Chondrocyte (in vitro differentiated cells): ENCODE results near the gene SNX8. TPM values are rescaled to one million over a fixed set of nuclear protein-coding genes. Genes with fewer than 3 reads are reported as not detected.

ENCODE experiments used
- DNase-seq: peaks from one replicate; pipeline ENCODE4 v3.0.0; 2021; ENCODE audit warnings: mixed read lengths, low spot score
- H3K27ac Mint-ChIP-seq: one replicate; pipeline ENCODE4 v1.8.0; 2021; ENCODE audit warnings: mild to moderate bottlenecking, moderate library complexity, mixed read lengths; ENCODE audit not compliant: unreplicated experiment
- H3K27me3 Mint-ChIP-seq: 2 replicates; pipeline ENCODE4 v1.8.0; 2021; ENCODE audit warnings: low read depth, mixed read lengths
- H3K36me3 Mint-ChIP-seq: 2 replicates; pipeline ENCODE4 v1.8.0; 2021; ENCODE audit warnings: low read depth, mixed read lengths
- H3K4me1 Mint-ChIP-seq: 2 replicates; pipeline ENCODE4 v1.8.0; 2021; ENCODE audit warnings: low read depth, mild to moderate bottlenecking, mixed read lengths
- H3K4me3 Mint-ChIP-seq: one replicate; pipeline ENCODE4 v1.8.0; 2021; ENCODE audit warnings: mild to moderate bottlenecking, moderate library complexity, mixed read lengths; ENCODE audit not compliant: unreplicated experiment
- H3K9me3 Mint-ChIP-seq: 2 replicates; pipeline ENCODE4 v1.8.0; 2021; ENCODE audit warnings: low read depth, mixed read lengths
- microRNA-seq: library from miRNA; unstranded; fragments of <30 nt; microRNA quantifications from one replicate; pipeline ENCODE4 v1.2.0, GENCODE V29; 2020; ENCODE audit warnings: borderline number of aligned reads
- total RNA-seq: library from RNA; stranded (reverse); gene quantifications from 3 replicates; pipeline ENCODE4 v1.2.1, GENCODE V29; 2021
- TF ChIP-seq, protein P1 (sequence below): fragments of 200-600 bp; sonication (generic); IDR thresholded peaks from 2 replicates; pipeline ENCODE4 v1.5.0; 2021; ENCODE audit warnings: antibody characterized with exemption, mild to moderate bottlenecking, moderate library complexity

Gene SNX8
- total RNA-seq, 1 donor from 2014 or later = 45.4 TPM

DNA sequence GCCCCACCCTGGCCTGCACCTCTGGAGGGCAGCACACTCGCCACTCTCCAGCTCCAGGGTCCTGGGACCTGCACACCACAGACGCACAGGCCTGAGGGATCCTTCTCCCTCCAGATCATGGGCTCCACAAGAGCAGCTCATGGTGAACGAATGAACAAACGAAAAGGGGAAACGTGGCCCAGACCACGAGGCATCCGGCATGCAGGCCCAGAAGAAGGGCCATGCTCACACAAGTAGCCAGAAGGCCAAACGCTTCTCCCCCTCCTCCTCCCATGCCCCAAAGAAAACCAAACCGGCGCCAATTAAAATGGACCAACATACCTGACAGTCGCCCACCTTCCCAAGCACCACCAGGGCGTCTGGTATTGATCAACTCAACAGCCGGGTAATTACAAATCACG, 111.9 kb downstream of the SNX8 start:
- TF ChIP-seq, protein P1, sequence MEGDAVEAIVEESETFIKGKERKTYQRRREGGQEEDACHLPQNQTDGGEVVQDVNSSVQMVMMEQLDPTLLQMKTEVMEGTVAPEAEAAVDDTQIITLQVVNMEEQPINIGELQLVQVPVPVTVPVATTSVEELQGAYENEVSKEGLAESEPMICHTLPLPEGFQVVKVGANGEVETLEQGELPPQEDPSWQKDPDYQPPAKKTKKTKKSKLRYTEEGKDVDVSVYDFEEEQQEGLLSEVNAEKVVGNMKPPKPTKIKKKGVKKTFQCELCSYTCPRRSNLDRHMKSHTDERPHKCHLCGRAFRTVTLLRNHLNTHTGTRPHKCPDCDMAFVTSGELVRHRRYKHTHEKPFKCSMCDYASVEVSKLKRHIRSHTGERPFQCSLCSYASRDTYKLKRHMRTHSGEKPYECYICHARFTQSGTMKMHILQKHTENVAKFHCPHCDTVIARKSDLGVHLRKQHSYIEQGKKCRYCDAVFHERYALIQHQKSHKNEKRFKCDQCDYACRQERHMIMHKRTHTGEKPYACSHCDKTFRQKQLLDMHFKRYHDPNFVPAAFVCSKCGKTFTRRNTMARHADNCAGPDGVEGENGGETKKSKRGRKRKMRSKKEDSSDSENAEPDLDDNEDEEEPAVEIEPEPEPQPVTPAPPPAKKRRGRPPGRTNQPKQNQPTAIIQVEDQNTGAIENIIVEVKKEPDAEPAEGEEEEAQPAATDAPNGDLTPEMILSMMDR = no peak
- Mint-ChIP-seq H3K27me3 (no peaks in the 10 kb centered on the region), H3K27ac (no peak overlapping the region)

More for the DNA sequence above, 111.9 kb downstream of the SNX8 start:
- peaks cover 13% of the 10 kb centered on the region for H3K4me1 Mint-ChIP-seq
- H3K36me3 Mint-ChIP-seq = peaks cover 8% of the 10 kb centered on the region
- peak; percentile 58 for DNase-seq
- H3K4me3 Mint-ChIP-seq = no peak overlapping the region
- no peaks in the 10 kb centered on the region for H3K9me3 Mint-ChIP-seq

Small RNA genes lying within 50 kb of the gene (microRNA-seq; reads per million reads assigned to microRNA genes)
- gene MIR6836 = not detected

Other genes starting within 250 kb of the SNX8 start
- 22.7 to 31.0 TPM (median 23.8 TPM) in 3 replicates for gene MAD1L1, start 81.5 kb downstream of the SNX8 start, total RNA-seq
- 17.7 to 19.8 TPM (median 17.8 TPM) in 3 replicates for gene MRM2, start 72.2 kb downstream of the SNX8 start, total RNA-seq
- 9.5 to 15.2 TPM (median 10.0 TPM) in 3 replicates for gene NUDT1, start 72.2 kb downstream of the SNX8 start, total RNA-seq
- 120 to 135 TPM (median 121 TPM) in 3 replicates for gene EIF3B, start 40.4 kb upstream of the SNX8 start, total RNA-seq
- gene CHST12, start 89.2 kb upstream of the SNX8 start, total RNA-seq = 20.7 to 31.5 TPM (median 22.4 TPM) in 3 replicates
- gene GRIFIN, start 162.0 kb upstream of the SNX8 start, total RNA-seq = not detected in 3 replicates
- 36.7 to 39.9 TPM (median 39.9 TPM) in 3 replicates for gene LFNG, start 205.3 kb upstream of the SNX8 start, total RNA-seq
- gene BRAT1, start 241.1 kb upstream of the SNX8 start, total RNA-seq = 19.6 to 30.6 TPM (median 21.0 TPM) in 3 replicates
- 9.3 to 20.2 TPM (median 10.0 TPM) in 3 replicates for gene IQCE, start 244.5 kb upstream of the SNX8 start, total RNA-seq